Measurements from ENCODE around the gene PDSS2.

GRCh38 chr6:107209406-107210305, 249.7 kb downstream of the PDSS2 start:
- TF ChIP-seq, protein P1, sequence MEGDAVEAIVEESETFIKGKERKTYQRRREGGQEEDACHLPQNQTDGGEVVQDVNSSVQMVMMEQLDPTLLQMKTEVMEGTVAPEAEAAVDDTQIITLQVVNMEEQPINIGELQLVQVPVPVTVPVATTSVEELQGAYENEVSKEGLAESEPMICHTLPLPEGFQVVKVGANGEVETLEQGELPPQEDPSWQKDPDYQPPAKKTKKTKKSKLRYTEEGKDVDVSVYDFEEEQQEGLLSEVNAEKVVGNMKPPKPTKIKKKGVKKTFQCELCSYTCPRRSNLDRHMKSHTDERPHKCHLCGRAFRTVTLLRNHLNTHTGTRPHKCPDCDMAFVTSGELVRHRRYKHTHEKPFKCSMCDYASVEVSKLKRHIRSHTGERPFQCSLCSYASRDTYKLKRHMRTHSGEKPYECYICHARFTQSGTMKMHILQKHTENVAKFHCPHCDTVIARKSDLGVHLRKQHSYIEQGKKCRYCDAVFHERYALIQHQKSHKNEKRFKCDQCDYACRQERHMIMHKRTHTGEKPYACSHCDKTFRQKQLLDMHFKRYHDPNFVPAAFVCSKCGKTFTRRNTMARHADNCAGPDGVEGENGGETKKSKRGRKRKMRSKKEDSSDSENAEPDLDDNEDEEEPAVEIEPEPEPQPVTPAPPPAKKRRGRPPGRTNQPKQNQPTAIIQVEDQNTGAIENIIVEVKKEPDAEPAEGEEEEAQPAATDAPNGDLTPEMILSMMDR (IDR thresholded peaks at IDR 0.05 in 8 of 11, conservative IDR thresholded peaks at IDR 0.05 in 3 of 11) = no peak
- TF ChIP-seq POLR2A (IDR thresholded peaks at IDR 0.05) (no peak), POLR2AphosphoS5 (IDR thresholded peaks at IDR 0.05) (no peak)
